ENCODE data around the gene RABL6.

The RABL6 gene

DNA sequence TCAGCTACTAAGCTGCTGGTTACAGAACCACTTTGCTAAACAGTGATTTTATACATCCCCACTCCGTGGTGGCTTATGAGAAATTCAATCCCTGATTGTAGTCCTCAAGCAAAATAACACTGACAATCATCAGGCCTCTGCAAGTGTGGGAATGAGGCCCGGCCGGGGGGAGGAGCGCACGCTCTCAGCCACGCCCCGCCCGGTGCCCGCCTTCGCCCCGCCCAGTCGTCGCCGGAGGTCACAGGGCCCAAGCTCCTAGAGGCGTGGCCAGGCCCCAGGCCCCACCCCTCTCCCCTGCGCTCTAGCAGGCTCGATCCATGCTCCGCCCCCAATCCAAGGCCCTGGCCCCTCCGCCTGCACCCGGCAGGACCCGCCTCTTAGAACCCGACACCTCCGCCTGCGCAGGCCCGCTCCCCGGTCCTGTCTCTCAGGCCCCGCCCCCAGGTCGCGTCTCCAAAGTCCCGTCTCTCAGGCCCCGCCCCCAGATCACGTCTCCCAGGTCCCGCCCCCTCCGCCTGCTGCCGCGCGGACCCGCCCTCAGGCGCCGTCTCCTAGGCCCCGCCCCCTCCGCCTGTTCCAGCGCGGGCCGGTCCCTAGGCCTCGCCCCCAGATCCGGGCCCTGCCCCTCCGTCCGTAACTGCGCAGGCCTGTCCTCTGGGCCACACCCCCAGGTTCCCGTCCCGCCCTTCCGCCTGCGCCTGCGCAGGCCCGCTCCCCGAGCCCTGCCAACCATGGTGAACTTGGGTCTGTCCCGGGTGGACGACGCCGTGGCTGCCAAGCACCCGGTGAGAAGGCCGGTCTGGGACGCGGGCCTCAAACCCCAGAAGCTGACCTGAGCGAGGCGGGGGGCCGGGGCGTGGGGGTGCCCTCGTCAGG is 16.9 kb upstream of the RABL6 start, which contains the start of gene TMEM141 (continued):
- TF ChIP-seq, protein P1, sequence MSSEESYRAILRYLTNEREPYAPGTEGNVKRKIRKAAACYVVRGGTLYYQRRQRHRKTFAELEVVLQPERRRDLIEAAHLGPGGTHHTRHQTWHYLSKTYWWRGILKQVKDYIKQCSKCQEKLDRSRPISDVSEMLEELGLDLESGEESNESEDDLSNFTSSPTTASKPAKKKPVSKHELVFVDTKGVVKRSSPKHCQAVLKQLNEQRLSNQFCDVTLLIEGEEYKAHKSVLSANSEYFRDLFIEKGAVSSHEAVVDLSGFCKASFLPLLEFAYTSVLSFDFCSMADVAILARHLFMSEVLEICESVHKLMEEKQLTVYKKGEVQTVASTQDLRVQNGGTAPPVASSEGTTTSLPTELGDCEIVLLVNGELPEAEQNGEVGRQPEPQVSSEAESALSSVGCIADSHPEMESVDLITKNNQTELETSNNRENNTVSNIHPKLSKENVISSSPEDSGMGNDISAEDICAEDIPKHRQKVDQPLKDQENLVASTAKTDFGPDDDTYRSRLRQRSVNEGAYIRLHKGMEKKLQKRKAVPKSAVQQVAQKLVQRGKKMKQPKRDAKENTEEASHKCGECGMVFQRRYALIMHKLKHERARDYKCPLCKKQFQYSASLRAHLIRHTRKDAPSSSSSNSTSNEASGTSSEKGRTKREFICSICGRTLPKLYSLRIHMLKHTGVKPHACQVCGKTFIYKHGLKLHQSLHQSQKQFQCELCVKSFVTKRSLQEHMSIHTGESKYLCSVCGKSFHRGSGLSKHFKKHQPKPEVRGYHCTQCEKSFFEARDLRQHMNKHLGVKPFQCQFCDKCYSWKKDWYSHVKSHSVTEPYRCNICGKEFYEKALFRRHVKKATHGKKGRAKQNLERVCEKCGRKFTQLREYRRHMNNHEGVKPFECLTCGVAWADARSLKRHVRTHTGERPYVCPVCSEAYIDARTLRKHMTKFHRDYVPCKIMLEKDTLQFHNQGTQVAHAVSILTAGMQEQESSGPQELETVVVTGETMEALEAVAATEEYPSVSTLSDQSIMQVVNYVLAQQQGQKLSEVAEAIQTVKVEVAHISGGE (tag by site-specific recombination; conservative IDR thresholded peaks at IDR 0.05; ENCODE audit: low read depth): no peak
- TF ChIP-seq MZF1 (tag by site-specific recombination; IDR thresholded peaks at IDR 0.05; ENCODE audit: borderline replicate concordance) (peak; percentile 98), ZEB2 (tag by site-specific recombination; IDR thresholded peaks at IDR 0.05) (peak; percentile 62), KLF9 (tag by site-specific recombination; IDR thresholded peaks at IDR 0.05; ENCODE audit: low read depth) (peak; percentile 94), ZNF776 (tag by site-specific recombination; IDR thresholded peaks at IDR 0.05; ENCODE audit: borderline replicate concordance) (no peak), ZBTB8A (tag by site-specific recombination; IDR thresholded peaks at IDR 0.05) (no peak), GLIS2 (tag by site-specific recombination; IDR thresholded peaks at IDR 0.05) (peak; percentile 51), ZSCAN23 (tag by site-specific recombination; IDR thresholded peaks at IDR 0.05) (no peak), ZNF670 (tag by site-specific recombination; IDR thresholded peaks at IDR 0.05; ENCODE audit: low read depth) (no peak), WT1 (tag by site-specific recombination; IDR thresholded peaks at IDR 0.05) (no peak), ZNF623 (tag by site-specific recombination; IDR thresholded peaks at IDR 0.05) (no peak), YY2 (tag by site-specific recombination; IDR thresholded peaks at IDR 0.05) (no peak), ZNF792 (tag by site-specific recombination; IDR thresholded peaks at IDR 0.05) (no peak), ZNF830 (tag by site-specific recombination; IDR thresholded peaks at IDR 0.05; ENCODE audit: low read depth) (no peak), HOXD13 (CRISPR knock-in tag; IDR thresholded peaks at IDR 0.05; ENCODE audit: borderline replicate concordance) (no peak), ZNF350 (tag by site-specific recombination; IDR thresholded peaks at IDR 0.05) (no peak)
- TF ChIP-seq, protein P2, sequence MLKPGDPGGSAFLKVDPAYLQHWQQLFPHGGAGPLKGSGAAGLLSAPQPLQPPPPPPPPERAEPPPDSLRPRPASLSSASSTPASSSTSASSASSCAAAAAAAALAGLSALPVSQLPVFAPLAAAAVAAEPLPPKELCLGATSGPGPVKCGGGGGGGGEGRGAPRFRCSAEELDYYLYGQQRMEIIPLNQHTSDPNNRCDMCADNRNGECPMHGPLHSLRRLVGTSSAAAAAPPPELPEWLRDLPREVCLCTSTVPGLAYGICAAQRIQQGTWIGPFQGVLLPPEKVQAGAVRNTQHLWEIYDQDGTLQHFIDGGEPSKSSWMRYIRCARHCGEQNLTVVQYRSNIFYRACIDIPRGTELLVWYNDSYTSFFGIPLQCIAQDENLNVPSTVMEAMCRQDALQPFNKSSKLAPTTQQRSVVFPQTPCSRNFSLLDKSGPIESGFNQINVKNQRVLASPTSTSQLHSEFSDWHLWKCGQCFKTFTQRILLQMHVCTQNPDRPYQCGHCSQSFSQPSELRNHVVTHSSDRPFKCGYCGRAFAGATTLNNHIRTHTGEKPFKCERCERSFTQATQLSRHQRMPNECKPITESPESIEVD (tag by site-specific recombination; IDR thresholded peaks at IDR 0.05): no peak
- TF ChIP-seq, protein P3, sequence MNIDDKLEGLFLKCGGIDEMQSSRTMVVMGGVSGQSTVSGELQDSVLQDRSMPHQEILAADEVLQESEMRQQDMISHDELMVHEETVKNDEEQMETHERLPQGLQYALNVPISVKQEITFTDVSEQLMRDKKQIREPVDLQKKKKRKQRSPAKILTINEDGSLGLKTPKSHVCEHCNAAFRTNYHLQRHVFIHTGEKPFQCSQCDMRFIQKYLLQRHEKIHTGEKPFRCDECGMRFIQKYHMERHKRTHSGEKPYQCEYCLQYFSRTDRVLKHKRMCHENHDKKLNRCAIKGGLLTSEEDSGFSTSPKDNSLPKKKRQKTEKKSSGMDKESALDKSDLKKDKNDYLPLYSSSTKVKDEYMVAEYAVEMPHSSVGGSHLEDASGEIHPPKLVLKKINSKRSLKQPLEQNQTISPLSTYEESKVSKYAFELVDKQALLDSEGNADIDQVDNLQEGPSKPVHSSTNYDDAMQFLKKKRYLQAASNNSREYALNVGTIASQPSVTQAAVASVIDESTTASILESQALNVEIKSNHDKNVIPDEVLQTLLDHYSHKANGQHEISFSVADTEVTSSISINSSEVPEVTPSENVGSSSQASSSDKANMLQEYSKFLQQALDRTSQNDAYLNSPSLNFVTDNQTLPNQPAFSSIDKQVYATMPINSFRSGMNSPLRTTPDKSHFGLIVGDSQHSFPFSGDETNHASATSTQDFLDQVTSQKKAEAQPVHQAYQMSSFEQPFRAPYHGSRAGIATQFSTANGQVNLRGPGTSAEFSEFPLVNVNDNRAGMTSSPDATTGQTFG (tag by site-specific recombination; IDR thresholded peaks at IDR 0.05; ENCODE audit: borderline replicate concordance): no peak
- TF ChIP-seq, protein P4, sequence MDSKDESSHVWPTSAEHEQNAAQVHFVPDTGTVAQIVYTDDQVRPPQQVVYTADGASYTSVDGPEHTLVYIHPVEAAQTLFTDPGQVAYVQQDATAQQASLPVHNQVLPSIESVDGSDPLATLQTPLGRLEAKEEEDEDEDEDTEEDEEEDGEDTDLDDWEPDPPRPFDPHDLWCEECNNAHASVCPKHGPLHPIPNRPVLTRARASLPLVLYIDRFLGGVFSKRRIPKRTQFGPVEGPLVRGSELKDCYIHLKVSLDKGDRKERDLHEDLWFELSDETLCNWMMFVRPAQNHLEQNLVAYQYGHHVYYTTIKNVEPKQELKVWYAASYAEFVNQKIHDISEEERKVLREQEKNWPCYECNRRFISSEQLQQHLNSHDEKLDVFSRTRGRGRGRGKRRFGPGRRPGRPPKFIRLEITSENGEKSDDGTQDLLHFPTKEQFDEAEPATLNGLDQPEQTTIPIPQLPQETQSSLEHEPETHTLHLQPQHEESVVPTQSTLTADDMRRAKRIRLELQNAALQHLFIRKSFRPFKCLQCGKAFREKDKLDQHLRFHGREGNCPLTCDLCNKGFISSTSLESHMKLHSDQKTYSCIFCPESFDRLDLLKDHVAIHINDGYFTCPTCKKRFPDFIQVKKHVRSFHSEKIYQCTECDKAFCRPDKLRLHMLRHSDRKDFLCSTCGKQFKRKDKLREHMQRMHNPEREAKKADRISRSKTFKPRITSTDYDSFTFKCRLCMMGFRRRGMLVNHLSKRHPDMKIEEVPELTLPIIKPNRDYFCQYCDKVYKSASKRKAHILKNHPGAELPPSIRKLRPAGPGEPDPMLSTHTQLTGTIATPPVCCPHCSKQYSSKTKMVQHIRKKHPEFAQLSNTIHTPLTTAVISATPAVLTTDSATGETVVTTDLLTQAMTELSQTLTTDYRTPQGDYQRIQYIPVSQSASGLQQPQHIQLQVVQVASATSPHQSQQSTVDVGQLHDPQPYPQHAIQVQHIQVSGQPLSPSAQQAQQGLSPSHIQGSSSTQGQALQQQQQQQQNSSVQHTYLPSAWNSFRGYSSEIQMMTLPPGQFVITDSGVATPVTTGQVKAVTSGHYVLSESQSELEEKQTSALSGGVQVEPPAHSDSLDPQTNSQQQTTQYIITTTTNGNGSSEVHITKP (tag by site-specific recombination; IDR thresholded peaks at IDR 0.05): peak; percentile 70
- TF ChIP-seq, protein P5, sequence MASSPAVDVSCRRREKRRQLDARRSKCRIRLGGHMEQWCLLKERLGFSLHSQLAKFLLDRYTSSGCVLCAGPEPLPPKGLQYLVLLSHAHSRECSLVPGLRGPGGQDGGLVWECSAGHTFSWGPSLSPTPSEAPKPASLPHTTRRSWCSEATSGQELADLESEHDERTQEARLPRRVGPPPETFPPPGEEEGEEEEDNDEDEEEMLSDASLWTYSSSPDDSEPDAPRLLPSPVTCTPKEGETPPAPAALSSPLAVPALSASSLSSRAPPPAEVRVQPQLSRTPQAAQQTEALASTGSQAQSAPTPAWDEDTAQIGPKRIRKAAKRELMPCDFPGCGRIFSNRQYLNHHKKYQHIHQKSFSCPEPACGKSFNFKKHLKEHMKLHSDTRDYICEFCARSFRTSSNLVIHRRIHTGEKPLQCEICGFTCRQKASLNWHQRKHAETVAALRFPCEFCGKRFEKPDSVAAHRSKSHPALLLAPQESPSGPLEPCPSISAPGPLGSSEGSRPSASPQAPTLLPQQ (tag by site-specific recombination; IDR thresholded peaks at IDR 0.05): no peak
- TF ChIP-seq, protein P6, sequence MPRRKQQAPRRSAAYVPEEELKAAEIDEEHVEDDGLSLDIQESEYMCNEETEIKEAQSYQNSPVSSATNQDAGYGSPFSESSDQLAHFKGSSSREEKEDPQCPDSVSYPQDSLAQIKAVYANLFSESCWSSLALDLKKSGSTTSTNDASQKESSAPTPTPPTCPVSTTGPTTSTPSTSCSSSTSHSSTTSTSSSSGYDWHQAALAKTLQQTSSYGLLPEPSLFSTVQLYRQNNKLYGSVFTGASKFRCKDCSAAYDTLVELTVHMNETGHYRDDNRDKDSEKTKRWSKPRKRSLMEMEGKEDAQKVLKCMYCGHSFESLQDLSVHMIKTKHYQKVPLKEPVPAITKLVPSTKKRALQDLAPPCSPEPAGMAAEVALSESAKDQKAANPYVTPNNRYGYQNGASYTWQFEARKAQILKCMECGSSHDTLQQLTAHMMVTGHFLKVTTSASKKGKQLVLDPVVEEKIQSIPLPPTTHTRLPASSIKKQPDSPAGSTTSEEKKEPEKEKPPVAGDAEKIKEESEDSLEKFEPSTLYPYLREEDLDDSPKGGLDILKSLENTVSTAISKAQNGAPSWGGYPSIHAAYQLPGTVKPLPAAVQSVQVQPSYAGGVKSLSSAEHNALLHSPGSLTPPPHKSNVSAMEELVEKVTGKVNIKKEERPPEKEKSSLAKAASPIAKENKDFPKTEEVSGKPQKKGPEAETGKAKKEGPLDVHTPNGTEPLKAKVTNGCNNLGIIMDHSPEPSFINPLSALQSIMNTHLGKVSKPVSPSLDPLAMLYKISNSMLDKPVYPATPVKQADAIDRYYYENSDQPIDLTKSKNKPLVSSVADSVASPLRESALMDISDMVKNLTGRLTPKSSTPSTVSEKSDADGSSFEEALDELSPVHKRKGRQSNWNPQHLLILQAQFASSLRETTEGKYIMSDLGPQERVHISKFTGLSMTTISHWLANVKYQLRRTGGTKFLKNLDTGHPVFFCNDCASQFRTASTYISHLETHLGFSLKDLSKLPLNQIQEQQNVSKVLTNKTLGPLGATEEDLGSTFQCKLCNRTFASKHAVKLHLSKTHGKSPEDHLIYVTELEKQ (tag by site-specific recombination; IDR thresholded peaks at IDR 0.05; ENCODE audit: borderline replicate concordance): no peak; the same call in 1 of the 2 replicates
